GM13977 (cell line): Measurements from ENCODE around the gene TMEM43.

Experiments
- DNase-seq: peaks from one replicate; pipeline ENCODE4 v3.0.0; 2012; ENCODE audit warnings: low spot score
- in situ Hi-C: fragments of 300-500 bp; cut with MboI; formaldehyde crosslinking; loops from one replicate; pipeline ENCODE4 v1.12.0; 2022; ENCODE audit warnings: low sequenced_read_pairs, low pct_unique_long_range_greater_than_20kb, mixed read lengths, inconsistent platforms; ENCODE audit not compliant: unreplicated experiment
- TF ChIP-seq, protein P1 (sequence below): IDR thresholded peaks from 2 replicates; pipeline ENCODE4 v1.5.1; 2012; ENCODE audit warnings: mild to moderate bottlenecking, control low read depth; ENCODE audit not compliant: insufficient read depth; ENCODE audit errors: extremely low read depth, missing control alignments

The TMEM43 gene

DNA sequence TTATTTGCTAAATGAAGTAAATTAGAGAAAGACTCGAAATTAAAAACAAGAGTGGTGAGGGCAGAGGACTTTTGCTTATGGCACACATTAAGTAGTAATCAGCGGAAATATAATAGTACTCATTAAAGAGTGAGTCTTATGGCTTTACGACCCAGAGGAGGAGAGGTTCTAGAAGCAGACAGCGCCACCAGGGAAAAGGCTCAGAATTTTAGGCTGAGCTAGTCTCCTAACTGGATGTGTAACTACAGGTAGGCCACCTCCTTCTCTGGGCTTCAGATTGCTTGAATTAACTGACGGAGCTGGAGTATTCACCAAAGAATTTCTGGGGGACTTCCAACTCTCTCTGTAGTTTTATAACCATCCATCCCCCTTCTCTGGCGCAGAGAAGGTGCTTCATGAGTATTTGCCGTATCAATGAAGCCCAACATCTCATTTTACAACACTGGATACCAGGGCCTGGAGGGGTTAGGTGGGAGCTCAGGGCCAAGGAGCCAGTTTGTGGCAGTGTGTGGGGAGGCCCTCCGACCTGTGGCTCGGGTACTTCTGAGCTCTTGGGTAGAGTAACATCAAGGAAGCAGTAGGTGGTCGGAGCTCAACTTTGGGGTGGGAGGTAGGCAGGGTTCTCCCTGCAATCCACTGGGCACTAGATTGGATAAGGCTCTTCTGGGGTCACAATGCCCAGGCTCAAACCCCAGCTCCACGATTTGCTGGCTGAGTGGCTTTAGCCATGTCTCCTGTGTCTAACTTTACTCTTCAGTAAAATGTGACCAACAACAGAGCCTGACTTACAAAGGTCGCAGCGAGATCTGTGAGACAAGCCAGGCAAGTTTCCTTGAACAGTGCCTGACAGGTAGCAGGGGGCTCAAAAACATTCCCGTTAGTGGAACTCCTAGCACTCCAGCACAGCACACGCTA is 1.3 kb upstream of the TMEM43 start:
- DNase-seq: peak; percentile 21
- TF ChIP-seq, protein P1, sequence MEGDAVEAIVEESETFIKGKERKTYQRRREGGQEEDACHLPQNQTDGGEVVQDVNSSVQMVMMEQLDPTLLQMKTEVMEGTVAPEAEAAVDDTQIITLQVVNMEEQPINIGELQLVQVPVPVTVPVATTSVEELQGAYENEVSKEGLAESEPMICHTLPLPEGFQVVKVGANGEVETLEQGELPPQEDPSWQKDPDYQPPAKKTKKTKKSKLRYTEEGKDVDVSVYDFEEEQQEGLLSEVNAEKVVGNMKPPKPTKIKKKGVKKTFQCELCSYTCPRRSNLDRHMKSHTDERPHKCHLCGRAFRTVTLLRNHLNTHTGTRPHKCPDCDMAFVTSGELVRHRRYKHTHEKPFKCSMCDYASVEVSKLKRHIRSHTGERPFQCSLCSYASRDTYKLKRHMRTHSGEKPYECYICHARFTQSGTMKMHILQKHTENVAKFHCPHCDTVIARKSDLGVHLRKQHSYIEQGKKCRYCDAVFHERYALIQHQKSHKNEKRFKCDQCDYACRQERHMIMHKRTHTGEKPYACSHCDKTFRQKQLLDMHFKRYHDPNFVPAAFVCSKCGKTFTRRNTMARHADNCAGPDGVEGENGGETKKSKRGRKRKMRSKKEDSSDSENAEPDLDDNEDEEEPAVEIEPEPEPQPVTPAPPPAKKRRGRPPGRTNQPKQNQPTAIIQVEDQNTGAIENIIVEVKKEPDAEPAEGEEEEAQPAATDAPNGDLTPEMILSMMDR: no peak
- in situ Hi-C loops: no loop called here

DNA sequence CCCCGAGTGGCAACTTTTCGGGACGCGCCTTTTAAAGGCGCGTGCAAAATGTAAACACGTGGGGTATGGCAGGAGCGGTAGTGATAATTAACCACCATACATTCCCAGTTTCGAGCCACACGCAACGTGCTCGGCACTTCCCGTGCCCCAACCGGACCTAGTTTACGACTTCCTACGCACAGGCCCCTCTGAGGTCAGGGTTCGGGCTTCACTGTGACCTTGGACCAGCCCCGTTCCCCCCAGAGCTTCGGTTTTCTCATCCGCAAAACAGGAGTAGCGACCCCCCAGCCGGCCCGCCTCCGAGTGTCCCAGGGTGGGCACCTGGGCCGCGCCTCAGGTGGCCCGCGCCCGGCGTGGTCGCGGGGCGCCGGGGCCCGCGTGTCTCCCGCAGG is 633 bp upstream of the TMEM43 start:
- DNase-seq: peak; percentile 80
- TF ChIP-seq, protein P1: no peak
- in situ Hi-C loops: no loop called here

DNA sequence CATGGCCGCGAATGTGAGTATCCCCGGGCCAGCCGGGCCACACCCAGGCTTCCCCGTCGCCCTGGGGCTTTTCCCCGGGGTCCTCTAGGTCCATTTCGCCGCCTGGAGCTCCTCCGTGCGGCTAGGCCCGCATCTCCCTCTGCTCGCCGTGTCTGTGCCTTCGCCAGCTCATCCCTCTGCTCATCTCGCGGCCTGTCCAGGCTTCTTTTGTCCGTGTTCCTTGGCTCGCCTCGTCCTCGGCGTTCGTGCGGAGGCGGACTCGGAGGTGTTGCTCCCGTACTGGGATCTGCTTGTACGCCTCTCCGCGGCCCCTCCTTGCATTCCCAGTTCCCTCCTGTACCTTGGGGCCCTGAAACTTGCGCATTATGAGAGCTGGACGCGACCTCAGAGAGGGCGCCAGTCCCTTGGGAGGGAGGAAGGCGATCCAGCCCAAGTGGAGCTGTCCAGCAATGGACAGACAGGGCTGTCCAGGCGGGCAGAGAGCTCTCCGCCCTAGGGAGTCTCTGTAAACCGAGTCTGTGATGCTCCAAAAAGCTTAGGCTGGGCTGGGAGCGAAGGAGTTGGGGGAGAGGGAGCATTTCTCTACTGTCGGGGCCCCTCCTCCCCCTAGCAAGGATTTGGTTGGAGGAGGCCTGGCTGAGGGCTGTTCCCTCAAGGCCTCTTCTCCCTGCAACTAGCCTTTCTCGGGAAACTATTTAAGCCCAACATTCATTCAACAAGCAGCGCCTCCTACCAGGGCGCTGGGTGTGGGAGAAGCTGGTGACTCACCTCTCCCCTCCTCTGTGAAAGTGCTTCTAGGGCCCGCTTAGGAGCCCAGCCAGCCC is 553 bp downstream of the TMEM43 start:
- DNase-seq: no peak
- in situ Hi-C loops: no loop called here
- TF ChIP-seq, protein P1: peak; percentile 15

DNA sequence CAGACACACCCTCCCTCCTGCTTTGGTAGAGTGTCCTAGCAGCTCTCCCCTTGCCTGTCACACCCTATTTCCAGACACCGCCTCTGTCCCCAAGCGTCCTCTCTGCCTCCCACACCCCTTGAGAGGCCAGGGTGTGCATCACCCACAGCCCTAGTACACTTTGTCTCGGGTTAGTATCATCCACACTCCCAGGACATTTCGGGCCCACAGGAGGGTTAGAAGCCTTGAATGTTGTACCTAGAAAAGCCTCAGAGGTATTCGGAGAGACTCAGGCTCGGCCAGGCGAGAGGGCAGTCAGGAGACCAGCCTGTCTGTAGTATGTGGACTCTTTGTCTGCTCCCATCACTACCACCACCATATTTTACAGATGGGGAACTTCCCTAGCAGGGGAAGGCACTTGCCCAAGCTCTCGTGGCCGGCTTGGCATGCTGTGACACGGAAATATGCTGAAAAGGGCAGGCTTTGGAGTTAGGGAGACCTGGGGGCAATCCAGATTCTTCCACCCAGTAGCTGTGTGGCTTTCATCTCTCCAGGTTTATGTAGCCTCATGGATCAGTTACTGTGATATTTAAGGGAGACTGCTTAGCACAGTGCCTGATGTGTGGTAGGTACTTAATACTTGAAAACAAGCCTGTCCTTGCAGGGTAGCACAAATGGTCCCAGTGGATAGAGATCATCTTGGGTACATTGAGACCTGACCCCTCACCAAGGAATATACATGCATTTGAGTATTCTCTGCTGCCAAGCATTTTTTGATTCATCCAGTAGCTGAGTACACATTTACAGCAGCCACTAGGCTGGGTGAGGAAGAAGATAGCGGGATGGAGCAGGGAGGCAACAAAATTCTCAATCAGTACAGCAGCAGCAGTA is 1.4 kb downstream of the TMEM43 start:
- TF ChIP-seq, protein P1: no peak
- in situ Hi-C loops: no loop called here
- no peak for DNase-seq

DNA sequence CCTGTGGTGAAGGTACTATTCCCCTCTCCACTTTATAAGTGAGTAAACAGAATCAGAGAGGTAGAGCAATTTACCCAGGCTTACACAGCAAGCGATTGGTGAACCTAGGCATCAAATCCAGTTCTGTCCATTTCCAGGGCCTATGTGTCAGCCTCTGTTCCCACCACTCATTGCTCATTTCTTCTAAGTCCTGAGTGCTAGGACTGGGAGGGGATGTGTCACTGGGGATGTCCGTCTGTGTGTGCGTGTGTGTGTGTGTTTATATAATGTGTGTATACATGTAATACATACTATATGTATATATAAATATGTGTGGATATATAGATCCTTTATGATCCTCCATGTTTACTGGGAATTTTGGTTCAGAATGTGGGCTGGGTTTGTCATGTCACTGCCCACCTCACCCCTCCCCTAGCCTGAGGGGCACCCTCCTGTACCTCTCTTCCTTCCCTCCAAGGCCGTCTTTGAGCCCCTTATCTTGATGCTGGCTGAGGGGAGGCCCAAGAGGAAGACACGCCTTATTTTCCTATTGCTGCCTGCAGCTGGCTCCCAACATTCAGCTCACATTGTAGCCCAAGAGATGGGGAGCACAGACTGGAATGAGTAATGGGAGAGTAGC is 2.1 kb downstream of the TMEM43 start:
- in situ Hi-C loops: no loop called here

More for the DNA sequence above, 2.1 kb downstream of the TMEM43 start:
- TF ChIP-seq, protein P1: no peak
- no peak for DNase-seq
